Measurements from ENCODE around the gene BANK1.

BANK1 gene

DNA sequence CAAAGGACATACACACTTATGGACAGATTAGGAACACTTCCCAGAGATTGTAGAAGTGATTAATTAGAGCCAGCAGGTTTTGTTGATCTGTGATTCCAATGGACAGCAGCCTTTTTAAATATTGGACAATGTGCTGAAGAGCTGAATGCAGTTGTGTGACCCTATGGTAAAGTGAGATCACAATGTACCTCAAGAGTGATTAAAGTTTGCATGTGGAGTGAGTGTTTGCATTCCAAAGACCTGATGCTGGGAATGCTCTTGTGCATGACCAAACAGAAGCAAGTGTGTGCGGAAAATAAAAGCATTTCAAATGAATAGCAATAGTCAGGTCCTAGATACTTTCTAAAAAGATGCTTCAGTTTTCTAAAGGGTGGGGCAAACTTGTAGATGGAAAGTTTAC lies 154.1 kb downstream of the BANK1 start:
- no peaks in the 10 kb centered on the region for H3K9me3 ChIP-seq (ENCODE audit: control insufficient read depth, low read length)
- H2BK5ac ChIP-seq (ENCODE audit: low read depth, low read length, poor library complexity, severe bottlenecking) = no peak overlapping the region
- no peaks in the 10 kb centered on the region for H3K27me3 ChIP-seq (ENCODE audit: control insufficient read depth in 1 of 2, insufficient read depth in 1 of 2, low read length in 2 of 2)
- H4K8ac ChIP-seq (ENCODE audit: low read length) = no peak overlapping the region
- 0% methylated on average over 1 of the region's 1 CpG for WGBS
- DNase-seq = peak; percentile 66
- no peaks in the 10 kb centered on the region for H3K36me3 ChIP-seq (ENCODE audit: control insufficient read depth in 1 of 2, insufficient read depth in 2 of 2, low read depth in 1 of 2, low read length in 2 of 2)
- no peaks in the 10 kb centered on the region for H3K79me1 ChIP-seq (replicated peaks; ENCODE audit: low read length, poor library complexity, severe bottlenecking)
- no peak overlapping the region for H2AK5ac ChIP-seq (ENCODE audit: low read length, severe bottlenecking)
- H3K14ac ChIP-seq (ENCODE audit: low read length in 2 of 2) = no peak overlapping the region
- no peak overlapping the region for H3K4me2 ChIP-seq (ENCODE audit: low read length, poor library complexity, severe bottlenecking)
- H2BK15ac ChIP-seq (ENCODE audit: low read depth, poor library complexity, severe bottlenecking) = no peak overlapping the region
- H2BK120ac ChIP-seq (ENCODE audit: low read depth, low read length) = no peak overlapping the region
- H3K27ac ChIP-seq (ENCODE audit: low read length, poor library complexity, severe bottlenecking) = no peak overlapping the region
- H2BK12ac ChIP-seq (ENCODE audit: low read length in 2 of 2) = no peak overlapping the region
- H3K18ac ChIP-seq (ENCODE audit: low read depth in 1 of 2, low read length in 2 of 2) = no peak overlapping the region
- no peak overlapping the region for H3K23ac ChIP-seq (ENCODE audit: low read length in 2 of 2)
- no peak overlapping the region for H3K4ac ChIP-seq (ENCODE audit: low read depth in 1 of 2, low read length in 2 of 2)
- no peak overlapping the region for H4K91ac ChIP-seq (ENCODE audit: low read length)
- H3K4me1 ChIP-seq (ENCODE audit: control insufficient read depth, insufficient read depth, low read depth, low read length) = no peaks in the 10 kb centered on the region
- H2AFZ ChIP-seq (ENCODE audit: low read depth, low read length) = no peak overlapping the region
- no peak overlapping the region for H3K4me3 ChIP-seq (ENCODE audit: insufficient read depth in 1 of 2, low read depth in 1 of 2, low read length in 2 of 2)
- H3K9ac ChIP-seq (ENCODE audit: low read length) = no peak overlapping the region

DNA sequence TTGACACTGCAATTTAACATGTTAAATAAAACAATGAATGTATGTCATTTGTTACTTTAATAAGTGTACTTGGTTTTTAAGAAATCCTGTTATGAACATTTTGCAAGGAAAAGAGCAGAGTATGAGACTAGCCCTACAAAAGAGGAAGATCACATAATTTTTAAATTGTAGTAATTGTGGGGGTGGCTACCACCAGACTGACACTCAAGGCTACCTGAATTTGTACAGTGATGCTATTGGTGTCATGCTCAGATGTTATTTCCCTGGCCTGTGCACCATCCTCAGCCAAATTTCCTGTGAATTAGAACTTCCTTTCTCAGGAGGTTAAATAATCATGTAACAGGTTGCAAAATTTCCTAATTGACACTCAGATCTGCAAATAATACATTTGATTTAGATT lies 157.5 kb downstream of the BANK1 start:
- H2AK5ac ChIP-seq (ENCODE audit: low read length, severe bottlenecking) = no peak overlapping the region
- no peak overlapping the region for H2BK120ac ChIP-seq (ENCODE audit: low read depth, low read length)
- no peak overlapping the region for H3K18ac ChIP-seq (ENCODE audit: low read depth in 1 of 2, low read length in 2 of 2)
- H4K8ac ChIP-seq (ENCODE audit: low read length) = no peak overlapping the region
- no peaks in the 10 kb centered on the region for H3K9me3 ChIP-seq (ENCODE audit: control insufficient read depth, low read length)
- H3K9ac ChIP-seq (ENCODE audit: low read length) = no peak overlapping the region
- H3K27me3 ChIP-seq (ENCODE audit: control insufficient read depth in 1 of 2, insufficient read depth in 1 of 2, low read length in 2 of 2) = no peaks in the 10 kb centered on the region
- H3K27ac ChIP-seq (ENCODE audit: low read length, poor library complexity, severe bottlenecking) = no peak overlapping the region
- H4K91ac ChIP-seq (ENCODE audit: low read length) = no peak overlapping the region
- no peak overlapping the region for H3K4me3 ChIP-seq (ENCODE audit: insufficient read depth in 1 of 2, low read depth in 1 of 2, low read length in 2 of 2)
- H2AFZ ChIP-seq (ENCODE audit: low read depth, low read length) = no peak overlapping the region
- no peaks in the 10 kb centered on the region for H3K4me1 ChIP-seq (ENCODE audit: control insufficient read depth, insufficient read depth, low read depth, low read length)
- no peak overlapping the region for H3K14ac ChIP-seq (ENCODE audit: low read length in 2 of 2)
- H3K23ac ChIP-seq (ENCODE audit: low read length in 2 of 2) = no peak overlapping the region
- no peak overlapping the region for H3K4ac ChIP-seq (ENCODE audit: low read depth in 1 of 2, low read length in 2 of 2)
- H3K79me1 ChIP-seq (replicated peaks; ENCODE audit: low read length, poor library complexity, severe bottlenecking) = no peaks in the 10 kb centered on the region
- H3K36me3 ChIP-seq (ENCODE audit: control insufficient read depth in 1 of 2, insufficient read depth in 2 of 2, low read depth in 1 of 2, low read length in 2 of 2) = no peaks in the 10 kb centered on the region
- no peak overlapping the region for H2BK12ac ChIP-seq (ENCODE audit: low read length in 2 of 2)
- H3K4me2 ChIP-seq (ENCODE audit: low read length, poor library complexity, severe bottlenecking) = no peak overlapping the region
- H2BK15ac ChIP-seq (ENCODE audit: low read depth, poor library complexity, severe bottlenecking) = no peak overlapping the region
- H2BK5ac ChIP-seq (ENCODE audit: low read depth, low read length, poor library complexity, severe bottlenecking) = no peak overlapping the region
- DNase-seq = no peak

DNA sequence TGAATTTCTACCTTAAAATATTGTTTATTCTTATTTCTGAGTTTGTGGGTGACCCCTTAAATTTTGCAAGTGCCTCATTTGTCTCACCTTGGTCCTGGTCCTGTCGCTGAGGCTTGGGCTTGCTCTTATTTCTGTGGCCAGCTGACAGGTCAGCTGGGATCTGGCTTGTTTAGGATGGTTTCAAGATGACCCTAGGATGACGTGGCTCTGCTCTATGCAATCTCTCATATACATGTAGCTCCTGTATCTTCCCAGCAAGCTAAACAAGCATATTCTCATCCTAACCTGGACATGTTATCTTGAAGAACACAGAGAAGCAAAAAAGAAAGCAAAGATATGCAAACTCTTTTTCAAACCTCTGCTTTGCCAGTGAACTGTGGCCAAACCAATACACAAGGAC lies 158.4 kb downstream of the BANK1 start:
- DNase-seq = peak; percentile 23
- Histone ChIP-seq H4K8ac (ENCODE audit: low read length) (no peak overlapping the region), H3K27ac (ENCODE audit: low read length, poor library complexity, severe bottlenecking) (no peak overlapping the region), H2BK15ac (ENCODE audit: low read depth, poor library complexity, severe bottlenecking) (no peak overlapping the region), H3K4ac (ENCODE audit: low read depth in 1 of 2, low read length in 2 of 2) (no peak overlapping the region), H3K79me1 (replicated peaks; ENCODE audit: low read length, poor library complexity, severe bottlenecking) (no peaks in the 10 kb centered on the region), H3K9me3 (ENCODE audit: control insufficient read depth, low read length) (no peaks in the 10 kb centered on the region), H3K23ac (ENCODE audit: low read length in 2 of 2) (no peak overlapping the region), H3K4me3 (ENCODE audit: insufficient read depth in 1 of 2, low read depth in 1 of 2, low read length in 2 of 2) (no peak overlapping the region), H3K36me3 (ENCODE audit: control insufficient read depth in 1 of 2, insufficient read depth in 2 of 2, low read depth in 1 of 2, low read length in 2 of 2) (no peaks in the 10 kb centered on the region), H3K14ac (ENCODE audit: low read length in 2 of 2) (no peak overlapping the region), H2AK5ac (ENCODE audit: low read length, severe bottlenecking) (no peak overlapping the region), H3K27me3 (ENCODE audit: control insufficient read depth in 1 of 2, insufficient read depth in 1 of 2, low read length in 2 of 2) (no peaks in the 10 kb centered on the region), H3K18ac (ENCODE audit: low read depth in 1 of 2, low read length in 2 of 2) (no peak overlapping the region), H2AFZ (ENCODE audit: low read depth, low read length) (no peak overlapping the region), H4K91ac (ENCODE audit: low read length) (no peak overlapping the region), H3K4me2 (ENCODE audit: low read length, poor library complexity, severe bottlenecking) (no peak overlapping the region), H3K9ac (ENCODE audit: low read length) (no peak overlapping the region), H2BK12ac (ENCODE audit: low read length in 2 of 2) (no peak overlapping the region), H2BK5ac (ENCODE audit: low read depth, low read length, poor library complexity, severe bottlenecking) (no peak overlapping the region), H2BK120ac (ENCODE audit: low read depth, low read length) (no peak overlapping the region), H3K4me1 (ENCODE audit: control insufficient read depth, insufficient read depth, low read depth, low read length) (no peaks in the 10 kb centered on the region)
- 67% methylated on average over 2 of the region's 2 CpGs for WGBS

DNA sequence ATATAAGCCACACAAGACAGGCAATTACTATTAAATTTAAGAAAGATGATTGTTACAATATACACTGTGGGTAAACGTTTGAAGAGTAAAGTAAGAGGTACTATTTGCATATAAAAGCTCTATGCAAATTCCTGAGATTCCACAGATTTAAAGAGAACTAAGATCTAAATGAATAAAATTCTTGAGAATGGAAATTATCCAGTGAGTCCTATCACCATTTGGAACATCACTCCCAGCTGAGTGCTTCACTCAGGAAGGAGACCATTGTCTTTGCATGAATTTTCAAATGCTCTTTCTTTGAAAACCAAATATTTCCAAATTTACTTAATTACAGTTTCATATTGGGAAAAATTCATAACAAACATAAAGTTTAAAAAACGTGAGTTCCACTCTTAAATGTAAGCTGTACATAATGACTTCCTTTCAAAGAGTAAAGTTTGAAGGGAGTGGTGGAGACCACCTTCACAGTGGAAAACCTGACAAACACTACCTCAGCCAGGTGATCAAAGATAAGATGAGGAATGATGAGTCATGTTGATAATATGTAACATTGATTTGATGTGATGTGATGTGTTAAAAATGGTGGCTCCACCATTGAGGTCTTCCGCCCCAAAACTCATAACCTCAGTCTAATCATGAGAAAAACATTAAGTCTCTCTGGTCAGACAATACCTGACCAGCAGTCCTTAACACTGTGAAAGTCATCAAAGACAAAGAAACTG lies 159.9 kb downstream of the BANK1 start:
- Histone ChIP-seq H2BK5ac (ENCODE audit: low read depth, low read length, poor library complexity, severe bottlenecking) (no peak overlapping the region), H2BK120ac (ENCODE audit: low read depth, low read length) (no peak overlapping the region), H3K4ac (ENCODE audit: low read depth in 1 of 2, low read length in 2 of 2) (no peak overlapping the region), H3K4me2 (ENCODE audit: low read length, poor library complexity, severe bottlenecking) (no peak overlapping the region), H3K27ac (ENCODE audit: low read length, poor library complexity, severe bottlenecking) (no peak overlapping the region), H2AFZ (ENCODE audit: low read depth, low read length) (no peak overlapping the region), H3K18ac (ENCODE audit: low read depth in 1 of 2, low read length in 2 of 2) (no peak overlapping the region), H3K79me1 (replicated peaks; ENCODE audit: low read length, poor library complexity, severe bottlenecking) (no peaks in the 10 kb centered on the region), H3K14ac (ENCODE audit: low read length in 2 of 2) (no peak overlapping the region), H3K9ac (ENCODE audit: low read length) (no peak overlapping the region), H3K36me3 (ENCODE audit: control insufficient read depth in 1 of 2, insufficient read depth in 2 of 2, low read depth in 1 of 2, low read length in 2 of 2) (no peaks in the 10 kb centered on the region), H4K91ac (ENCODE audit: low read length) (no peak overlapping the region), H3K4me3 (ENCODE audit: insufficient read depth in 1 of 2, low read depth in 1 of 2, low read length in 2 of 2) (no peak overlapping the region), H3K4me1 (ENCODE audit: control insufficient read depth, insufficient read depth, low read depth, low read length) (no peaks in the 10 kb centered on the region), H2BK15ac (ENCODE audit: low read depth, poor library complexity, severe bottlenecking) (no peak overlapping the region), H2AK5ac (ENCODE audit: low read length, severe bottlenecking) (no peak overlapping the region), H3K27me3 (ENCODE audit: control insufficient read depth in 1 of 2, insufficient read depth in 1 of 2, low read length in 2 of 2) (no peaks in the 10 kb centered on the region), H3K9me3 (ENCODE audit: control insufficient read depth, low read length) (no peaks in the 10 kb centered on the region), H3K23ac (ENCODE audit: low read length in 2 of 2) (no peak overlapping the region), H4K8ac (ENCODE audit: low read length) (no peak overlapping the region), H2BK12ac (ENCODE audit: low read length in 2 of 2) (no peak overlapping the region)
- no peak for DNase-seq
- WGBS = 90% methylated on average over 2 of the region's 3 CpGs

Measured in mesenchymal stem cell (in vitro differentiated cells and primary cell).